Medulla oblongata (tissue), 1 donor: ENCODE data around the gene NBAS.
A peak's percentile ranks its signal among the peaks of the same experiment; 100 is the strongest.

Experiments used
- DNase-seq: peaks from one replicate; pipeline ENCODE4 v3.0.0-alpha.2; 2015; ENCODE audit errors: extremely low spot score

NBAS gene

GRCh38 chr2:15560988-15561573, at the start of gene NBAS:
Gene NBAS, minus strand, starts transcription at chr2:15561334. Its CDS starts 30 bp downstream, at chr2:15561304.
- DNase-seq = peak; percentile 94

GRCh38 chr2:15610430-15610952, 49.4 kb upstream of the NBAS start:
- no peak for DNase-seq

- no peak for DNase-seq
Measured at GRCh38 chr2:15609341-15610042, 48.4 kb upstream of the NBAS start.

GRCh38 chr2:15608392-15608761, 47.2 kb upstream of the NBAS start:
- no peak for DNase-seq

GRCh38 chr2:15607709-15608391, 46.7 kb upstream of the NBAS start:
- DNase-seq = no peak

GRCh38 chr2:15606481-15607441, 45.6 kb upstream of the NBAS start:
- no peak for DNase-seq

- no peak for DNase-seq
Measured at GRCh38 chr2:15605721-15606120, 44.6 kb upstream of the NBAS start.

GRCh38 chr2:15603948-15604347, 42.8 kb upstream of the NBAS start:
- no peak for DNase-seq

- DNase-seq = no peak
Measured at GRCh38 chr2:15603044-15603765, 42.1 kb upstream of the NBAS start.

- DNase-seq = no peak
Measured at GRCh38 chr2:15602393-15602792, 41.3 kb upstream of the NBAS start.

GRCh38 chr2:15601681-15602080, 40.5 kb upstream of the NBAS start:
- DNase-seq = no peak

GRCh38 chr2:15599994-15600393, 38.9 kb upstream of the NBAS start:
- no peak for DNase-seq

- DNase-seq = no peak
Measured at GRCh38 chr2:15596968-15597367, 35.8 kb upstream of the NBAS start.

GRCh38 chr2:15596350-15596749, 35.2 kb upstream of the NBAS start:
- no peak for DNase-seq

- no peak for DNase-seq
Measured at GRCh38 chr2:15595936-15596335, 34.8 kb upstream of the NBAS start.

- DNase-seq = no peak
Measured at GRCh38 chr2:15595342-15595905, 34.3 kb upstream of the NBAS start.

- DNase-seq = no peak
Measured at GRCh38 chr2:15594291-15595256, 33.4 kb upstream of the NBAS start.

- no peak for DNase-seq
Measured at GRCh38 chr2:15593327-15593705, 32.2 kb upstream of the NBAS start.

GRCh38 chr2:15591692-15592463, 30.7 kb upstream of the NBAS start, which contains the start of gene DDX1:
Gene DDX1, plus strand, starts transcription at chr2:15591868. Its CDS starts 66 bp downstream, at chr2:15591934.
- peak; percentile 84 for DNase-seq
